Transverse colon (tissue), 4 donors: Measurements from ENCODE around the gene SYT2. TPM values are rescaled to one million over a fixed set of nuclear protein-coding genes. Genes with fewer than 3 reads are reported as not detected.

Experiments used
- DNase-seq: peaks from one replicate; pipeline ENCODE4 v3.0.0-alpha.2; 2019
- H3K27ac ChIP-seq, 4 donors: fragments of 200-600 bp; sonication (generic); 2 replicates each; pipeline ENCODE4 v1.5.1; 2016 to 2018; ENCODE audit warnings: inconsistent platforms in 4 of 4
- H3K27me3 ChIP-seq: fragments of 200-600 bp; sonication (generic); 2 replicates; pipeline ENCODE4 v1.5.1; 2017; ENCODE audit warnings: inconsistent platforms
- H3K36me3 ChIP-seq, 4 donors: fragments of 200-600 bp; sonication (generic); 2 replicates each; pipeline ENCODE4 v1.5.1; 2017 to 2019; ENCODE audit warnings: inconsistent platforms in 4 of 4
- H3K4me1 ChIP-seq, 4 donors: fragments of 200-600 bp; sonication (generic); 2 replicates each; pipeline ENCODE4 v1.5.1; 2017 to 2020; ENCODE audit warnings: inconsistent platforms in 4 of 4
- H3K4me3 ChIP-seq, 4 donors: fragments of 200-600 bp; sonication (generic); 1 replicate in 1 of 4; 2 replicates in 3 of 4; pipeline versions ENCODE4 v1.5.1 to v1.6.1; 2017 to 2019; ENCODE audit warnings: inconsistent platforms in 4 of 4
- H3K9me3 ChIP-seq, 2 donors: fragments of 200-600 bp; sonication (generic); 2 replicates each; pipeline ENCODE4 v1.5.1; 2017 to 2019; ENCODE audit warnings: inconsistent platforms in 2 of 2
- EP300 ChIP-seq: sonication (generic); formaldehyde crosslinking; IDR thresholded peaks from one replicate; pipeline ENCODE4 v1.6.1; 2017; ENCODE audit warnings: antibody characterized with exemption, low read depth
- POLR2A ChIP-seq: fragments of 450-650 bp; IDR thresholded peaks from one replicate; pipeline ENCODE4 v1.6.1; 2016; ENCODE audit warnings: antibody characterized with exemption, mild to moderate bottlenecking, moderate library complexity
- POLR2AphosphoS5 ChIP-seq, 3 donors: sonication (generic); formaldehyde crosslinking; IDR thresholded peaks; one replicate each; pipeline ENCODE4 v1.6.1; 2016; ENCODE audit warnings: antibody characterized with exemption in 3 of 3
- WGBS, 2 donors: methylation state at CpG; one replicate each; pipeline ENCODE4 v1.1.5; 2018; ENCODE audit warnings: low coverage in 1 of 2; 5-methylcytosine and 5-hydroxymethylcytosine counted together
- in situ Hi-C, 4 donors: fragments of 200-750 bp; cut with MboI; loops; one replicate each; pipeline versions ENCODE4 v1.15.0 to v1.15.1; 2017; ENCODE audit warnings: low sequenced_read_pairs in 3 of 4, low pct_ligation_motif_present in 1 of 4, low pct_unique_long_range_greater_than_20kb in 1 of 4
- intact Hi-C: fragments of 100-400 bp; cut with DNase I; formaldehyde crosslinking; loops from one replicate; pipeline ENCODE4 v1.15.1; 2023; ENCODE audit warnings: low total_unique reads
- total RNA-seq, 4 donors: library from RNA; depleted of rRNA; stranded (reverse); fragments of >200 nt; gene quantifications; one replicate each; pipeline ENCODE4 v1.1.0, GENCODE V29; 2016
- TF ChIP-seq, protein P1 (sequence below), 5 experiments: fragments of 200-600 bp in 3 of 5; fragments of 450-650 bp in 2 of 5; sonication (generic) in 3 of 5; IDR thresholded peaks; 1 replicate in 2 of 5; 2 replicates in 3 of 5; pipeline ENCODE4 v1.5.1; 2016 to 2017; ENCODE audit warnings: antibody characterized with exemption in 5 of 5, inconsistent platforms in 3 of 5, mild to moderate bottlenecking in 2 of 5, moderate library complexity in 1 of 5

SYT2 gene
- total RNA-seq, 4 donors from 2014 or later = 0.16 to 0.40 TPM; not detected in 2

- TF ChIP-seq, protein P1, sequence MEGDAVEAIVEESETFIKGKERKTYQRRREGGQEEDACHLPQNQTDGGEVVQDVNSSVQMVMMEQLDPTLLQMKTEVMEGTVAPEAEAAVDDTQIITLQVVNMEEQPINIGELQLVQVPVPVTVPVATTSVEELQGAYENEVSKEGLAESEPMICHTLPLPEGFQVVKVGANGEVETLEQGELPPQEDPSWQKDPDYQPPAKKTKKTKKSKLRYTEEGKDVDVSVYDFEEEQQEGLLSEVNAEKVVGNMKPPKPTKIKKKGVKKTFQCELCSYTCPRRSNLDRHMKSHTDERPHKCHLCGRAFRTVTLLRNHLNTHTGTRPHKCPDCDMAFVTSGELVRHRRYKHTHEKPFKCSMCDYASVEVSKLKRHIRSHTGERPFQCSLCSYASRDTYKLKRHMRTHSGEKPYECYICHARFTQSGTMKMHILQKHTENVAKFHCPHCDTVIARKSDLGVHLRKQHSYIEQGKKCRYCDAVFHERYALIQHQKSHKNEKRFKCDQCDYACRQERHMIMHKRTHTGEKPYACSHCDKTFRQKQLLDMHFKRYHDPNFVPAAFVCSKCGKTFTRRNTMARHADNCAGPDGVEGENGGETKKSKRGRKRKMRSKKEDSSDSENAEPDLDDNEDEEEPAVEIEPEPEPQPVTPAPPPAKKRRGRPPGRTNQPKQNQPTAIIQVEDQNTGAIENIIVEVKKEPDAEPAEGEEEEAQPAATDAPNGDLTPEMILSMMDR (IDR thresholded peaks at IDR 0.05) = no peak
- TF ChIP-seq EP300 (no peak), POLR2AphosphoS5 (IDR thresholded peaks at IDR 0.05) (no peak), POLR2A (no peak)
- Histone ChIP-seq H3K27me3 (peaks cover 37% of the 10 kb centered on the region), H3K4me1 (no peaks in the 10 kb centered on the region), H3K27ac (no peak overlapping the region), H3K4me3 (no peak overlapping the region), H3K9me3 (no peaks in the 10 kb centered on the region), H3K36me3 (no peaks in the 10 kb centered on the region)
- 68% methylated on average over 7 of the region's 7 CpGs; no CpG with 5 or more reads in 1 of the 2 donors for WGBS, 2 donors
- DNase-seq = no peak
- intact Hi-C loops (no loop called here), in situ Hi-C loops (no loop called here)
These were observed 53.2 kb downstream of the SYT2 start for GRCh38 chr1:202656951-202657646.

DNA sequence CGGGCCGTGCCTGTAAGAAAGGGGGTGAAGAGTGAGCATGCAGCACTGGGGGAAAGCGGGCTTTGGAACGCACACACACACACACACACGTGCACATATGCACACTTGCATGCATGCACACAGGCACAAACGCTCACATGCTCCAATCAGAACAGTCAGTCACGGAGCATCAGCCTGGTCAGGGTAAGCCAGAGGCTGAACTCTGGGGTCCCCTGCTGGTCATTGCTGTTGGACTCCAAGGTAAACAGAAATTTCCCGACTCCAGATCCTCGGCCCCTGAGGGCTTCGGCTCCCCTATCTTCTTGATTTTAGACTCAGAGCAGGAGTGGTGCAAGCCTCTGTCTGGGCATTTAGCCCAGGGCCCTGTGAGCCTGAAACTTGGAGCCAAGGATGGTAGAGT, 54.2 kb downstream of the SYT2 start:
- no peaks in the 10 kb centered on the region for H3K36me3 ChIP-seq
- no peaks in the 10 kb centered on the region for H3K9me3 ChIP-seq
- TF ChIP-seq, protein P1 (IDR thresholded peaks at IDR 0.05) = no peak
- TF ChIP-seq POLR2A = no peak
- TF ChIP-seq POLR2AphosphoS5 (IDR thresholded peaks at IDR 0.05) = no peak
- no peak for TF ChIP-seq EP300
- intact Hi-C loops = no loop called here
- H3K27me3 ChIP-seq = peaks cover 40% of the 10 kb centered on the region
- no peaks in the 10 kb centered on the region for H3K4me1 ChIP-seq
- DNase-seq = no peak
- no peak overlapping the region for H3K27ac ChIP-seq
- 61 to 74% methylated on average over 5 to 10 of the region's 10 CpGs for WGBS, 2 donors
- no peak overlapping the region for H3K4me3 ChIP-seq
- in situ Hi-C loops = no loop called here

GRCh38 chr1:202654079-202654478, 56.2 kb downstream of the SYT2 start:
- 62 to 69% methylated on average over 6 of the region's 6 CpGs for WGBS, 2 donors
- Histone ChIP-seq H3K27me3 (peaks cover 42% of the 10 kb centered on the region), H3K4me1 (no peaks in the 10 kb centered on the region), H3K27ac (no peak overlapping the region), H3K36me3 (no peaks in the 10 kb centered on the region), H3K4me3 (no peak overlapping the region), H3K9me3 (no peaks in the 10 kb centered on the region)
- in situ Hi-C loops (no loop called here), intact Hi-C loops (no loop called here)
- no peak for TF ChIP-seq POLR2AphosphoS5 (IDR thresholded peaks at IDR 0.05)
- TF ChIP-seq, protein P1 (IDR thresholded peaks at IDR 0.05) = no peak
- no peak for TF ChIP-seq POLR2A
- TF ChIP-seq EP300 = no peak
- no peak for DNase-seq

DNA sequence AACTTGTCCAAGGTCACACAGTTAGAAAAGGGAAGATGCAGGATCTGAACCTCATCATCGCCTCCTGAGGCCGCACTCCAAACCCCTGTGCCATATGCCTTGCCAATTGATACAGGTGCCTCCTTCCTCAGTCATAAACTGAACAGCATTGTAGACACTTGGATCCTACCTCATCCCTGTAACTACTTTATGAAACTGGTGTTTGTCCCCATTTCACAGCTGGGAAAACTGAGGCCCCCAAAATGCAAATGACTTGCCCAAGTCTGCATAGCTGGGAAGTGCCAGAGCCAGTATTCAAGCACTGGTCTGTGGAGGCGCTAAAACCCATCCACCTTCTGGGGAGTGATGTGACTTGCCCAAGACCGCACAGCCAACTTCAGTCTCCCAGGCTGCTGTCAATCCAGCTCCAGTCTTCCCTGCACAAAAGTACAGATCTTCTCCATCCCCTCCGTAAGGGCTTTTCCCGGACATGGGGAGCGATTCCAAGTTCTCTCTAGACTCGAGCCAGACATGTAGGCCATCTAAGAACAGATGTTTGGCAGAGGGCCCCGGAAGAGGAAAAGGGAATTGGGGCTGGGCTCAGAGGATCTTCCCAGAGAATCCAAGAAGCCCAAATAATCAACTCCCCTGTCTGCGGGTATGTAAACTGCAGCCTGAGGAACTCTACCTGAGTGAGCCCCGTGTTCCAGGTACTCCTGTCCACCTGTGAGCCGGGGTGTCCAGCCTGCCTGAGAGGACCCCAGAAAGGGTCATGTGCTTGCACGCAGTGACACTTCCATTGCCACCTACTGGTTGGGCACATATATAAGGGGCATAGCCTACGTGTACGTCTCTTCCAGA, 60.5 kb downstream of the SYT2 start:
- peaks cover 36% of the 10 kb centered on the region for H3K27me3 ChIP-seq
- TF ChIP-seq, protein P1 (IDR thresholded peaks at IDR 0.05) = no peak
- TF ChIP-seq EP300 (no peak), POLR2A (no peak), POLR2AphosphoS5 (IDR thresholded peaks at IDR 0.05) (no peak)
- no peaks in the 10 kb centered on the region for H3K36me3 ChIP-seq
- no peak for DNase-seq
- WGBS, 2 donors = 53 to 89% methylated on average over 3 to 15 of the region's 15 CpGs
- H3K4me1 ChIP-seq = no peaks in the 10 kb centered on the region
- H3K4me3 ChIP-seq = no peak overlapping the region
- intact Hi-C loops = no loop called here
- H3K9me3 ChIP-seq = no peaks in the 10 kb centered on the region
- no peak overlapping the region for H3K27ac ChIP-seq
- in situ Hi-C loops = no loop called here
